NCI-H187 treated with DMSO at 0.1 percent for 48 hours (cell line): ENCODE measurements around the gene SLC24A3.

ENCODE experiments used
- DNase-seq: peaks from one replicate; lab custom pipeline; 2025; lab: John Stamatoyannopoulos, UW

SLC24A3 gene

GRCh38 chr20:19504251-19504650, 291.8 kb downstream of the SLC24A3 start:
- no peak for DNase-seq

GRCh38 chr20:19506021-19506420, 293.6 kb downstream of the SLC24A3 start:
- DNase-seq = no peak

- DNase-seq = no peak
These were observed 296.0 kb downstream of the SLC24A3 start for GRCh38 chr20:19508449-19508848.

GRCh38 chr20:19510611-19511010, 298.2 kb downstream of the SLC24A3 start:
- DNase-seq = no peak

- no peak for DNase-seq
These were observed 299.5 kb downstream of the SLC24A3 start for GRCh38 chr20:19511931-19512330.

- DNase-seq = no peak
These were observed 300.6 kb downstream of the SLC24A3 start for GRCh38 chr20:19512886-19513677.

GRCh38 chr20:19515074-19515473, 302.6 kb downstream of the SLC24A3 start:
- no peak for DNase-seq

GRCh38 chr20:19519466-19519865, 307.0 kb downstream of the SLC24A3 start:
- DNase-seq = no peak

- no peak for DNase-seq
These were observed 307.8 kb downstream of the SLC24A3 start for GRCh38 chr20:19520261-19520660.

- DNase-seq = no peak
These were observed 309.8 kb downstream of the SLC24A3 start for GRCh38 chr20:19522071-19522801.

GRCh38 chr20:19522836-19523590, 310.6 kb downstream of the SLC24A3 start:
- DNase-seq = no peak

GRCh38 chr20:19524691-19525090, 312.2 kb downstream of the SLC24A3 start:
- no peak for DNase-seq

GRCh38 chr20:19527509-19527908, 315.1 kb downstream of the SLC24A3 start:
- no peak for DNase-seq

GRCh38 chr20:19528286-19529030, 316.0 kb downstream of the SLC24A3 start:
- no peak for DNase-seq

- DNase-seq = no peak
These were observed 317.6 kb downstream of the SLC24A3 start for GRCh38 chr20:19530006-19530405.

- no peak for DNase-seq
These were observed 319.0 kb downstream of the SLC24A3 start for GRCh38 chr20:19531446-19531845.

- DNase-seq = no peak
These were observed 326.1 kb downstream of the SLC24A3 start for GRCh38 chr20:19538556-19538955.

GRCh38 chr20:19539191-19539590, 326.7 kb downstream of the SLC24A3 start:
- no peak for DNase-seq

GRCh38 chr20:19540392-19540791, 327.9 kb downstream of the SLC24A3 start:
- no peak for DNase-seq

- DNase-seq = no peak
These were observed 330.7 kb downstream of the SLC24A3 start for GRCh38 chr20:19543101-19543500.

- no peak for DNase-seq
These were observed 332.2 kb downstream of the SLC24A3 start for GRCh38 chr20:19544684-19545083.

- no peak for DNase-seq
These were observed 334.2 kb downstream of the SLC24A3 start for GRCh38 chr20:19546648-19547047.
